ENCODE measurements around the gene KCMF1.

GRCh38 chr2:85071096-85071495 lies 100.1 kb downstream of the KCMF1 start:
- TF ChIP-seq CTCF (IDR thresholded peaks at IDR 0.05) (no peak), EP300 (IDR thresholded peaks at IDR 0.05) (no peak), POLR2AphosphoS5 (IDR thresholded peaks at IDR 0.05) (no peak), POLR2A (IDR thresholded peaks at IDR 0.05) (no peak)

All from sigmoid colon (tissue), 4 donors.